Measurements from ENCODE around the gene SCAMP4.
A peak's percentile ranks its signal among the peaks of the same experiment; 100 is the strongest.
"Not testable (repeated sequence)": the region's sequence is repeated elsewhere in the genome, so short reads cannot be mapped to it uniquely, and the experiment has no call there.

SCAMP4 gene

GRCh38 chr19:1882786-1883692 lies 22.2 kb upstream of the SCAMP4 start:
- DNase-seq (ENCODE audit: low read depth in 1 of 2, low spot score in 1 of 2): no peak

GRCh38 chr19:1883784-1884183 lies 21.4 kb upstream of the SCAMP4 start:
- DNase-seq (ENCODE audit: low read depth in 1 of 2, low spot score in 1 of 2): no peak

GRCh38 chr19:1884291-1884718 lies 20.9 kb upstream of the SCAMP4 start:
- no peak for DNase-seq (ENCODE audit: low read depth in 1 of 2, low spot score in 1 of 2)

- no peak for DNase-seq (ENCODE audit: low read depth in 1 of 2, low spot score in 1 of 2)
Observed at GRCh38 chr19:1884719-1885334, 20.4 kb upstream of the SCAMP4 start.

GRCh38 chr19:1885398-1886119 lies 19.6 kb upstream of the SCAMP4 start, which contains the start of gene ABHD17A:
Gene ABHD17A (minus strand): TSS chr19:1885496. CDS start chr19:1881566, 3,930 bp downstream.
- DNase-seq (ENCODE audit: low read depth in 1 of 2, low spot score in 1 of 2): peak; percentile 89 to 94

- DNase-seq (ENCODE audit: low read depth in 1 of 2, low spot score in 1 of 2): not testable (repeated sequence)
Observed at GRCh38 chr19:1886360-1886759, 18.8 kb upstream of the SCAMP4 start.

GRCh38 chr19:1888385-1888784 lies 16.8 kb upstream of the SCAMP4 start:
- DNase-seq (ENCODE audit: low read depth in 1 of 2, low spot score in 1 of 2): no peak

GRCh38 chr19:1889907-1890306 lies 15.3 kb upstream of the SCAMP4 start:
- no peak for DNase-seq (ENCODE audit: low read depth in 1 of 2, low spot score in 1 of 2)

GRCh38 chr19:1893791-1894190 lies 11.4 kb upstream of the SCAMP4 start:
- no peak for DNase-seq (ENCODE audit: low read depth in 1 of 2, low spot score in 1 of 2)

GRCh38 chr19:1896508-1896907 lies 8.7 kb upstream of the SCAMP4 start:
- DNase-seq (ENCODE audit: low read depth in 1 of 2, low spot score in 1 of 2): no peak

GRCh38 chr19:1901940-1902404 lies 3.2 kb upstream of the SCAMP4 start:
- DNase-seq (ENCODE audit: low read depth in 1 of 2, low spot score in 1 of 2): no peak

- DNase-seq (ENCODE audit: low read depth in 1 of 2, low spot score in 1 of 2): no peak
Observed at GRCh38 chr19:1902923-1903322, 2.3 kb upstream of the SCAMP4 start.

GRCh38 chr19:1904860-1905109 lies 414 bp upstream of the SCAMP4 start:
- DNase-seq (ENCODE audit: low read depth in 1 of 2, low spot score in 1 of 2): no peak

GRCh38 chr19:1905863-1906375 lies 720 bp downstream of the SCAMP4 start:
- DNase-seq (ENCODE audit: low read depth in 1 of 2, low spot score in 1 of 2): no peak

- no peak for DNase-seq (ENCODE audit: low read depth in 1 of 2, low spot score in 1 of 2)
Observed at GRCh38 chr19:1906985-1907562, 1.9 kb downstream of the SCAMP4 start.

GRCh38 chr19:1907563-1908363 lies 2.6 kb downstream of the SCAMP4 start:
- DNase-seq (ENCODE audit: low read depth in 1 of 2, low spot score in 1 of 2): no peak

GRCh38 chr19:1908364-1908678 lies 3.1 kb downstream of the SCAMP4 start:
- DNase-seq (ENCODE audit: low read depth in 1 of 2, low spot score in 1 of 2): no peak

GRCh38 chr19:1909761-1910080 lies 4.5 kb downstream of the SCAMP4 start:
- DNase-seq (ENCODE audit: low read depth in 1 of 2, low spot score in 1 of 2): no peak

- no peak for DNase-seq (ENCODE audit: low read depth in 1 of 2, low spot score in 1 of 2)
Observed at GRCh38 chr19:1910177-1910576, 5.0 kb downstream of the SCAMP4 start.

- no peak for DNase-seq (ENCODE audit: low read depth in 1 of 2, low spot score in 1 of 2)
Observed at GRCh38 chr19:1911098-1911497, 5.9 kb downstream of the SCAMP4 start.

GRCh38 chr19:1911995-1912394 lies 6.8 kb downstream of the SCAMP4 start:
- DNase-seq (ENCODE audit: low read depth in 1 of 2, low spot score in 1 of 2): no peak

All from stimulated activated CD4-positive, alpha-beta T cell treated with anti-CD3 and anti-CD28 coated beads, Interleukin-15, amount 100 ng/mL, for 1 hour (primary cell).